Heart left ventricle (tissue), 16 donors: ENCODE results near the gene CRYGA. TPM values are rescaled to one million over a fixed set of nuclear protein-coding genes. Genes with fewer than 3 reads are reported as not detected.
"Not testable (repeated sequence)": the region's sequence is repeated elsewhere in the genome, so short reads cannot be mapped to it uniquely, and the experiment has no call there.

Experiments
- ATAC-seq, 4 donors: fragments of 200-7000 bp; cut with Tn5 transposase; one replicate each; pipeline ENCODE4 v1.9.1; 2020 to 2022; ENCODE audit warnings: moderate library complexity in 4 of 4, mild to moderate bottlenecking in 3 of 4, moderate number of reproducible peaks in 1 of 4
- DNase-seq, 5 donors: peaks; one replicate each; pipeline ENCODE4 v3.0.0-alpha.2; 2020
- H3K27ac ChIP-seq, 12 donors: fragments of 200-600 bp; sonication (generic) in 4 of 12; one replicate each; pipeline versions ENCODE4 v1.5.0 to v1.8.0; 2016 to 2022; ENCODE audit warnings: mild to moderate bottlenecking in 2 of 12
- H3K27me3 ChIP-seq, 9 donors: fragments of 200-600 bp; sonication (generic) in 2 of 9; one replicate each; pipeline versions ENCODE4 v1.5.1 to v1.8.0; 2016 to 2022; ENCODE audit warnings: mild to moderate bottlenecking in 3 of 9
- H3K36me3 ChIP-seq, 9 donors: fragments of 200-600 bp; sonication (generic) in 2 of 9; one replicate each; pipeline versions ENCODE4 v1.5.0 to v1.8.0; 2018 to 2022; ENCODE audit warnings: mild to moderate bottlenecking in 2 of 9
- H3K4me1 ChIP-seq, 12 donors: fragments of 200-600 bp; sonication (generic) in 4 of 12; one replicate each; pipeline versions ENCODE4 v1.5.0 to v1.8.0; 2016 to 2022; ENCODE audit warnings: mild to moderate bottlenecking in 3 of 12
- H3K4me3 ChIP-seq, 12 donors: fragments of 200-600 bp; sonication (generic) in 4 of 12; one replicate each; pipeline versions ENCODE4 v1.5.0 to v1.8.0; 2017 to 2022; ENCODE audit warnings: mild to moderate bottlenecking in 9 of 12, moderate library complexity in 4 of 12
- H3K9me3 ChIP-seq, 12 donors: fragments of 200-600 bp; sonication (generic) in 4 of 12; one replicate each; pipeline versions ENCODE4 v1.5.0 to v1.8.0; 2016 to 2022; ENCODE audit warnings: mild to moderate bottlenecking in 1 of 12
- POLR2A ChIP-seq, 2 donors: fragments of 450-650 bp; IDR thresholded peaks; one replicate each; pipeline ENCODE4 v1.6.1; 2017; ENCODE audit warnings: antibody characterized with exemption in 2 of 2, mild to moderate bottlenecking in 2 of 2, moderate library complexity in 2 of 2
- WGBS, 4 donors: extraction: QIAGEN DNeasy Blood & Tissue Kit in 2 of 4; methylation state at CpG; one replicate each; pipeline versions ENCODE4 v1.1.5 to v1.1.7; 2013 to 2018; 5-methylcytosine and 5-hydroxymethylcytosine counted together
- intact Hi-C, 10 donors: fragments of 100-400 bp; cut with DNase I; formaldehyde crosslinking; loops; one replicate each; pipeline versions ENCODE4 v1.11.1 to v1.14.2; 2022
- polyA plus RNA-seq, 2 donors: library from polyadenylated mRNA; stranded (reverse); fragments of 200-250 nt; gene quantifications; one replicate each; pipeline ENCODE4 v1.2.3, GENCODE V29; 2013
- total RNA-seq, 9 donors: library from RNA; depleted of rRNA in 2 of 9; stranded (reverse); fragments of >200 nt in 2 of 9; fragmentation: NEBNext Ultra II Directional in 3 of 9; extraction: Animal tissue kit (Norgen Biotek cat#: 25700) in 3 of 9; gene quantifications; one replicate each; pipeline versions ENCODE4 v1.1.0 to v1.2.4, GENCODE V29; 2016 to 2023
- TF ChIP-seq, protein P1 (sequence below), 12 donors: fragments of 200-600 bp; sonication (generic) in 4 of 12; IDR thresholded peaks; one replicate each; pipeline versions ENCODE4 v1.5.0 to v1.8.0; 2018 to 2022; ENCODE audit warnings: antibody characterized with exemption in 12 of 12, mild to moderate bottlenecking in 5 of 12
- donor health status: ischemic (EF 13 %, LVEDD 7.1; RV severe dilation, severe dysfunction).
- donor health status: healthy with polysubstance abuse.
- donor health status: DM: no; HTN: yes; CAD: no.
- donor health status: DM: no; HTN: no; CAD: no.
- donor health status: ischemic (EF 25% LVEDD 6.9; RV normal size, moderate dysfunction).
- donor health status: ischemic (EF 25% LVEDD 5.7; RV mildly dilated, moderate dysfunction).
- donor health status: healthy.
- donor health status: DM: yes; HTN: yes; CAD: no.
- donor health status: ischemic (EF 35%, LVEDD 5.7; RV mildly dilated, moderate dysfunction).
- donor health status: nonischemic (EF 11% LVEDD 7.7; RV severe dilation, severe dysfunction).
- donor health status: DM: yes; HTN: yes; CAD: no.
- donor health status: PGD.
- donor health status: ischemic (EF 29% LVEDD 5.4; RV normal size, mild dysfunction).
- donor health status: nonischemic (EF 23%, LVEDD 6.1; RV moderate dilation, normal function).

CRYGA gene
- total and polyA plus RNA-seq, 11 donors = not detected

DNA sequence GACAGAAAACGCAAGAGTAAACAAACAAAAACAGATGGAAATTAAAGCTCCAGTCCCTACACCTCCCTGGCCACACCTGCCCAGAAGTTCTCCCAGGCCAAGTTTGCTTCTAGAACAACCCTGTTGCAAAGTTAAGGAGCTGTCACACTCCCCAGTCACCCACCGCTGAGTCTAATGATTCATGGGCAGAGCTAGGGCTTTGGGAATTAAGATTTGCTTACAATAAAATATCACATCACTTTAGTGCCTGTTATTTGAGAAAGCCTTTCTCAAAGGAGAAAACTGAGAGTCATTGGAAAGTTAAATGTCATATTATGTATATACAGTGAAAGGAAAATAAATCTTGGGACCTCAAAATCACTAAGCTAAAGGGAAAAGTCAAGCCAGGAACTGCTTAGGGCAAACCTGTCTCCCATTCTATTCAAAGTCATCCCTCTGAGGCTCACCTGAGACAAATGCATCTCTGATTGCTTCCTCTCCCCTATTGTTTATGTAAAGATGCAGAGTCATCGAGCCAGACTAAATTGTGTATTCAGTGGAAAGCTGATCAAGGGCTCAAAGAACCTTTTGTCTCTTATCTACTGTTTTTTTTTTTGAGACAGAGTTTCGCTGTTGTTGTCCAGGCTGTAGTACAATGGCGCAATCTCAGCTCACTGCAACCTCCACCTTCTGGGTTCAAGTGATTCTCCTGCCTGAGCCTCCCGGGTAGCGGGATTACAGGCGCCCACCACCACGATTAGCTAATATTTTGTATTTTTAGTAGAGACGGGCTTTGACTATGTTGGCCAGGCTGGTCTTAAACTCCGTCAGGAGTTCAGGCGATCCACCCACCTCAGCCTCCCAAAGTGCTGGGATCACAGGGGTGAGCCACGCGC, 20.2 kb downstream of the CRYGA start:
- Histone ChIP-seq H3K36me3 (no peaks in the 10 kb centered on the region), H3K27me3 (no peaks in the 10 kb centered on the region), H3K9me3 (no peaks in the 10 kb centered on the region), H3K4me1 (no peaks in the 10 kb centered on the region), H3K27ac (no peak overlapping the region), H3K4me3 (no peak overlapping the region)
- ATAC-seq = no peak
- intact Hi-C loops = no loop called here
- no peak for TF ChIP-seq POLR2A (IDR thresholded peaks at IDR 0.05)
- TF ChIP-seq, protein P1, sequence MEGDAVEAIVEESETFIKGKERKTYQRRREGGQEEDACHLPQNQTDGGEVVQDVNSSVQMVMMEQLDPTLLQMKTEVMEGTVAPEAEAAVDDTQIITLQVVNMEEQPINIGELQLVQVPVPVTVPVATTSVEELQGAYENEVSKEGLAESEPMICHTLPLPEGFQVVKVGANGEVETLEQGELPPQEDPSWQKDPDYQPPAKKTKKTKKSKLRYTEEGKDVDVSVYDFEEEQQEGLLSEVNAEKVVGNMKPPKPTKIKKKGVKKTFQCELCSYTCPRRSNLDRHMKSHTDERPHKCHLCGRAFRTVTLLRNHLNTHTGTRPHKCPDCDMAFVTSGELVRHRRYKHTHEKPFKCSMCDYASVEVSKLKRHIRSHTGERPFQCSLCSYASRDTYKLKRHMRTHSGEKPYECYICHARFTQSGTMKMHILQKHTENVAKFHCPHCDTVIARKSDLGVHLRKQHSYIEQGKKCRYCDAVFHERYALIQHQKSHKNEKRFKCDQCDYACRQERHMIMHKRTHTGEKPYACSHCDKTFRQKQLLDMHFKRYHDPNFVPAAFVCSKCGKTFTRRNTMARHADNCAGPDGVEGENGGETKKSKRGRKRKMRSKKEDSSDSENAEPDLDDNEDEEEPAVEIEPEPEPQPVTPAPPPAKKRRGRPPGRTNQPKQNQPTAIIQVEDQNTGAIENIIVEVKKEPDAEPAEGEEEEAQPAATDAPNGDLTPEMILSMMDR (IDR thresholded peaks at IDR 0.05) = no peak
- DNase-seq = no peak
- 56 to 84% (median 64%) methylated on average over 12 to 14 of the region's 14 CpGs for WGBS, 4 donors

DNA sequence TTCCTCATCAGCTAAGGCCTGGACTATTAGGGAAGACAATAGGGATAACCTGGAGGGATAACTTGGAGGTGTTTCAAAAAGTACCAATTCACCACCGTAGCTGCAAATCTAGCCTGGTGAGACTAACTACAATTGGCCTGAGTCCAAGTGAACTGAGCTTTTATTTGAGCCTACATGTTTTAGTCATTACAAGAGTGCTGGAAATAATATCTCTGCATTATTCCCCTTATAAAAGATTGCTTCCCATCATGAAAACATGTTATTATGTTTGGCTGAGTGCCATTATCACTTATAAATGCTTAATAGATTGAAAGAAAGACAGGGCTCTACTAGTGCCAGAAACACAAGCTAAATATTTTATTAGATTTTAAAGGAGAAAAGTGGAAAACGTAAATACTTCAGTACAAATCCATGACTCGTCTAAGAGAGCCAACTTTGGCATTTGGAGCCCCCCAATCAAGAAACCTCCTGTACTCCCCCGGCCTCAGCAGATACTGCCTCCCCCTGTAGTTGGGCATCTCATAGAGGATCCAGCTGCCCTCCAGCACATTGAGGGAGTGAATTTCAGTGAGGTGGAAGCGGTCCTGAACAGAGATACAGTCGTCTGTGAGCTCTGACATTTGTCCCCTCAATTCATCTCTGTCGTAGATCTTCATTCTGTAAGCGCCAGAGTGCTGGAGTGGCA, 21.0 kb downstream of the CRYGA start:
- Histone ChIP-seq H3K4me1 (no peaks in the 10 kb centered on the region), H3K27ac (no peak overlapping the region), H3K4me3 (no peak overlapping the region), H3K27me3 (no peaks in the 10 kb centered on the region), H3K9me3 (no peaks in the 10 kb centered on the region), H3K36me3 (no peaks in the 10 kb centered on the region)
- 40 to 60% (median 48%) methylated on average over 8 of the region's 8 CpGs for WGBS, 4 donors
- ATAC-seq (no peak), DNase-seq (no peak)
- intact Hi-C loops = no loop called here
- no peak for TF ChIP-seq POLR2A (IDR thresholded peaks at IDR 0.05)
- TF ChIP-seq, protein P1 (IDR thresholded peaks at IDR 0.05) = no peak

DNA sequence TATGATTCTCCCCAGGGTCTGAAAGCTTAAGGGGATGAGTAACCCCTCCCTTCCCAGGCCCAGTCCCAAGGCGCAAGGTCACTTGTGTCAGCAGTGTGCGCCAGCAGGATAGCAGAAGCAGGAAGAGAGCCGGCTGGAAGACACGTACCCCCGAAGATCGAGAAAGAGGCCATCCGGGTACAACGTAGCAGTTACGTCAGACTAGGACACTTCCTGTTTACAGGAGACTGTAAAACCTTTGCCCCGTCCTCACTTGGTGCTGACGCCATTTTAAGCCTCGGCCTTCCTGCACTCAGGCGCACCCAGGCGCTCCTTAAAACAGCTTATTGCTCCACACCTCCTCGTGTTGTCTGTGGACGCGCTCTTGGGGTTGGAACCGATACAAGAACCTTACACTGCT, 23.9 kb downstream of the CRYGA start:
- ATAC-seq = no peak
- TF ChIP-seq, protein P1 (IDR thresholded peaks at IDR 0.05) = no peak
- no peak for TF ChIP-seq POLR2A (IDR thresholded peaks at IDR 0.05)
- Histone ChIP-seq H3K27ac (no peak overlapping the region), H3K27me3 (no peaks in the 10 kb centered on the region), H3K9me3 (no peaks in the 10 kb centered on the region), H3K36me3 (no peaks in the 10 kb centered on the region), H3K4me1 (no peaks in the 10 kb centered on the region), H3K4me3 (no peak overlapping the region)
- no peak for DNase-seq
- intact Hi-C loops = no loop called here
- 85 to 89% (median 87%) methylated on average over 18 of the region's 18 CpGs for WGBS, 4 donors

DNA sequence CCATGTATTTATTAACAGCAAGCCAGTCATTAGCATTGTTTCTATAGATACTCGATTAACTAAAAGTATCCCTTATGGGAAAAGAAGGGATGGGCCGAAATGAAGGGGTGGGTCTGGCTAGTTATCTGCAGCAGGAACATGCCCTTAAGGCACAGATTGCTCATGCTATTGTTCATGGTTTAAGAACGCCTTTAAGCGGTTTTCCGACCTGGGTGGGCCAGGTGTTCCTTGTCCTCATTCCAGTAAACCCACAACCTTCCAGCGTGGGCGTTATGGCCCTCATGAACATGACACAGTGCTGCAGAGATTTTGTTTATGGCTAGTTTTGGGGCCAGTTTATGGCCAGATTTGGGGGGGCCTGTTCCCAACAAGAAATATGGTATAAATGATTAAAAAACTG, 25.1 kb downstream of the CRYGA start:
- H3K4me1 ChIP-seq, H3K36me3 ChIP-seq, ATAC-seq, H3K9me3 ChIP-seq, intact Hi-C loops, H3K27me3 ChIP-seq, H3K27ac ChIP-seq, DNase-seq, H3K4me3 ChIP-seq: not testable (repeated sequence)
- 95 to 96% (median 96%) methylated on average over 7 of the region's 7 CpGs for WGBS, 4 donors
